Measurements from ENCODE around the gene POC1A. TPM values are rescaled to one million over a fixed set of nuclear protein-coding genes. Genes with fewer than 3 reads are reported as not detected.

The POC1A gene
- 15.2 to 19.4 TPM (median 18.7 TPM) in 5 replicates for total RNA-seq (2022; extraction: Qiagen RNA extraction; ENCODE audit: low read depth)

GRCh38 chr3:52154135-52155094 lies at the start of gene POC1A:
TSS of gene POC1A (minus strand) at chr3:52154423. CDS start at chr3:52154372, 51 bp downstream.

GRCh38 chr3:52197842-52198625 lies 43.8 kb upstream of the POC1A start, which contains the start of gene ALAS1:
TSS of gene ALAS1 (plus strand) at chr3:52198160. CDS start at chr3:52199242, 1,082 bp downstream.

GRCh38 chr3:52056521-52056967 lies 97.7 kb downstream of the POC1A start, which contains the start of gene DUSP7:
TSS of gene DUSP7 (minus strand) at chr3:52056571. CDS start at chr3:52056366, 205 bp downstream.

Other genes with a start within 250 kb of the POC1A start
- gene RRP9, start 212.5 kb downstream of the POC1A start, total RNA-seq (2022; extraction: Qiagen RNA extraction; ENCODE audit: low read depth) = 36.4 to 52.7 TPM (median 48.3 TPM) in 5 replicates
- gene PARP3, start 212.1 kb downstream of the POC1A start, total RNA-seq (2022; extraction: Qiagen RNA extraction; ENCODE audit: low read depth) = 8.5 to 10.2 TPM (median 9.8 TPM) in 5 replicates
- gene GPR62, start 199.0 kb downstream of the POC1A start, total RNA-seq (2022; extraction: Qiagen RNA extraction; ENCODE audit: low read depth) = not detected in 5 replicates
- 9.7 to 14.6 TPM (median 12.6 TPM) in 5 replicates for gene PCBP4, start 187.0 kb downstream of the POC1A start, total RNA-seq (2022; extraction: Qiagen RNA extraction; ENCODE audit: low read depth)
- 22.8 to 35.9 TPM (median 30.6 TPM) in 5 replicates for gene ABHD14B, start 180.4 kb downstream of the POC1A start, total RNA-seq (2022; extraction: Qiagen RNA extraction; ENCODE audit: low read depth)
- 12.1 to 17.2 TPM (median 16.4 TPM) in 5 replicates for gene ABHD14A, start 179.4 kb downstream of the POC1A start, total RNA-seq (2022; extraction: Qiagen RNA extraction; ENCODE audit: low read depth)
- 19.4 to 26.7 TPM (median 23.6 TPM) in 5 replicates for gene ACY1, start 170.9 kb downstream of the POC1A start, total RNA-seq (2022; extraction: Qiagen RNA extraction; ENCODE audit: low read depth)
- 1,331 to 1,486 TPM (median 1,343 TPM) in 5 replicates for gene RPL29, start 158.5 kb downstream of the POC1A start, total RNA-seq (2022; extraction: Qiagen RNA extraction; ENCODE audit: low read depth)
- 14.0 to 17.9 TPM (median 15.9 TPM) in 5 replicates for gene DUSP7, start 97.9 kb downstream of the POC1A start, total RNA-seq (2022; extraction: Qiagen RNA extraction; ENCODE audit: low read depth)
- 48.4 to 57.6 TPM (median 54.7 TPM) in 5 replicates for gene ALAS1, start 43.7 kb upstream of the POC1A start, total RNA-seq (2022; extraction: Qiagen RNA extraction; ENCODE audit: low read depth)
- 0.06 TPM in 1 of 5 replicates, not detected in the others for gene TLR9, start 71.2 kb upstream of the POC1A start, total RNA-seq (2022; extraction: Qiagen RNA extraction; ENCODE audit: low read depth)
- gene TWF2, start 84.7 kb upstream of the POC1A start, total RNA-seq (2022; extraction: Qiagen RNA extraction; ENCODE audit: low read depth) = 59.9 to 79.4 TPM (median 68.3 TPM) in 5 replicates
- 3.0 to 5.2 TPM (median 4.8 TPM) in 5 replicates for gene PPM1M, start 91.3 kb upstream of the POC1A start, total RNA-seq (2022; extraction: Qiagen RNA extraction; ENCODE audit: low read depth)
- 44.7 to 57.1 TPM (median 51.6 TPM) in 5 replicates for gene WDR82, start 124.2 kb upstream of the POC1A start, total RNA-seq (2022; extraction: Qiagen RNA extraction; ENCODE audit: low read depth)
- 3.1 to 5.2 TPM (median 4.6 TPM) in 5 replicates for gene GLYCTK, start 133.4 kb upstream of the POC1A start, total RNA-seq (2022; extraction: Qiagen RNA extraction; ENCODE audit: low read depth)
- 0.67 to 0.99 TPM (median 0.86 TPM) in 5 replicates for gene DNAH1, start 161.9 kb upstream of the POC1A start, total RNA-seq (2022; extraction: Qiagen RNA extraction; ENCODE audit: low read depth)